HG02759 (cell line): ENCODE measurements around the gene KIF5C.
A peak's percentile ranks its signal among the peaks of the same experiment; 100 is the strongest.

Source experiments
- ATAC-seq: cut with Tn5 transposase; IDR thresholded peaks from one replicate; pipeline ENCODE4 v1.9.1; 2021; ENCODE audit warnings: mild to moderate bottlenecking, moderate library complexity; ENCODE audit not compliant: unreplicated experiment

KIF5C gene

GRCh38 chr2:148984449-148984848 lies 109.4 kb downstream of the KIF5C start:
- no peak for ATAC-seq

DNA sequence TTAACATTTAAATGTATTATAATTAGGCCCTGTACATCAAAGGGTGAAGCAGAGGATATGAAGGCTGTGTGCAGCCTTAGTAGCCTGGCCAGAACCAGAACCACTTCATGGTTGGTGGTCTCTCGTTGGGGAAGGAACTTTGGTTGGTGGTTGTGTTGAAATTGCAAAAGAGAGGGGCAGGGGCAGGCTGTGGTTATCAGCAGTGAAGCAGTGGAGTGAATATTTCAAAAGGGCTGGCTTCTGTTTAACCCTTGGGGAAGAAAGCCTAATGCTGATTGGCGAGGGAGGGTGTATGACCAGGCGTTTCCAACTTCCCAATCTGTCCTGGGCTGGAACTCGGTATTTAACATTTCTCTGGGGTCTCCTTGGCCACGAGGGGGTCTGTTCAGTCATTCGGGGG lies 112.3 kb downstream of the KIF5C start:
- no peak for ATAC-seq

DNA sequence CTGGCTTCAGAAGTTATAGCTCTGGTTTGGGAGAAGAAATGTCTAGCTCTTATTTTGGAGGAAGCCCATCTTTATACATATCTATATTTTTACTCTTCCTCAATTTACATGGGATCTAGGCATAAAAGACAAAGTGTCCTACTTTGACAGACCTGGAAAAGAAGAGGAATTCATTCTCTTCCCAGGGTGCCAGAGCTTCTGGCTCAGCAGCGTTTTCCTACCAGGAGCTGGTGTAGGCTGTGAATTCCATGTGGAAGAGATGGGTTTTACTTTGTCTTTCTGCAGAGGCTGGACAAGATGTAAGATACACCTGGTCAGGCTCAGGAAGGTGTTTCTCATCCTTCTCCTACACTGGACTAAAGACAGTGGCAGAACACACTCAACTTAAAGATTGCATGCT lies 113.3 kb downstream of the KIF5C start:
- ATAC-seq: no peak

DNA sequence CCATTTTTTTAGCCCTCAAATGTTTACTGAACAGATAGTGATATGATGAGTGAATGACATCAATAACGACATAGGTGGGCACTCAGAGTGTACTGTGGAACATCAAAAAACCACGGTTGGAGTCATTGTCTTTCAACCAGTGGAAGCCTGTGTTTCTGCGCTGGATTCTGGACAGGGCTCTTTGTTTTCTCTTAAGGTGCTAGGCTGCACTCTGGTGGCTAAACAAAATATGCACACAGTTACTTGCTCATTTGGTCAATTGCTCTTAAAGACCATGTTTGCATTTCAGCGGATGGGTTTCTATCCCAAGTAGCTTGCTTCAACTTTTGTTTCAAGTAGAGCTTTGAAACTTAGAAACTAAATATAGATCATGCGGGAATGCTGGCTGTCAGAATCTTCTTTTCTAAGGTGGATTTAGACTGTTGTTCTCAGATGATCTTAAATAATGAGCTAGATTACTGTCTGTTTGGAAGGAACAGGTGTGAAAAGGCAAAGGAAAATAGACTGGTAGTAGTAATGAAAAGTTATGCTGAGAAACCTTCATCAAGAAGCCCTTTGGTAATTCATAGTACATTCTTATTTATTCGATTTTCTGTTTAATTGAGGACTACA lies 115.0 kb downstream of the KIF5C start:
- peak; percentile 91 for ATAC-seq

DNA sequence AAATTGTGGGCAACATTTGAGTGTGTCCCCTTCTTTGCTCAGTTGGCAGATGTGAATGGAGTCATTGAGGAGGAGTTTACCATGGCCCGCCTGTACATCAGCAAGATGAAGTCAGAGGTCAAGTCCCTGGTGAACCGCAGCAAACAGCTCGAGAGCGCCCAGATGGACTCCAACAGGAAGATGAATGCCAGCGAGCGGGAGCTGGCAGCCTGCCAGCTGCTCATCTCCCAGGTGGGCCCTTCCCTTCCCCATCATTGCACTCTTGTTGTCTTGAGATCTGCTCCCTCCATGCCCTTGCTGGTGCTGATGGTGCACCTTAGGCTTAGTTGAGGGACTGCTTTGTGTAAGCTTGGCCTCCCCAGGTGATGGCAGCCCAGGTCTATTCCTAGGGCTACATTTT lies 115.9 kb downstream of the KIF5C start:
- ATAC-seq: no peak

DNA sequence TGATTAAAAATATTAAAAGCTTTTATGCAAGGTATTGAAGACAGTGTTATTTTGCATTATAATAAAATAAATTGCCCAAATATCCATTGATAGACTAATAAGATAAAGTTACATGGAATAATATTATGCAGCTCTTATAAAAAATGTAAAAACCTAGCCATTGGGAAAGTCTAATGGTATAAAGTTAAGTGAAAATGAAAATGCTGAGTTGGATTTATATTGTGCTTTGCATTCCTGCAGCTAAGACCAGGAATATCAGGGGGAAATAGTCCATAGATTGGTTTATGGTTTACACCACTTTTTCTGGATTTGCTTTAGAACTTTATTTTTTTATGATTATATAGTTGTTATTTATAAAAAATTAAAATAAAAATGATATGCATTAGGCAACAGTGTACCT lies 117.4 kb downstream of the KIF5C start:
- ATAC-seq: no peak

DNA sequence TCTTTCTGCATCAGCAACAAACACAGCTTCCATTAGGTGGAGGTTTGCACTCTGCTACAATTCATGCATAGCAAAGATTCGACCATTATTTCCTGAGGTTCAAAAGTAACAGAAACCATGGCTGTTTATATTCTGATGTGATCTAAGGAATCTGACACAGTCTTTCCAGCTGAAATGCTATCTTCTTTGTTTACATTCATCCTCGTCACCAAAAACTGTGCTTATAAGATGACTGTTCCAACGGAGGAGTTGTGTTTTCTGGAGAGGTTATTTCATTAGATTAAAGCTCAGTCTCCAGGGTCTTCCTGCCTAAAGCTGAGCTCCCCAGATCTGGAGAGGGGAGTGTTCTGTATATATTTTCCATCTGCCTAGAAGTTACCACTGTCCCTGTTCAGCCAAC lies 118.3 kb downstream of the KIF5C start:
- ATAC-seq: no peak

DNA sequence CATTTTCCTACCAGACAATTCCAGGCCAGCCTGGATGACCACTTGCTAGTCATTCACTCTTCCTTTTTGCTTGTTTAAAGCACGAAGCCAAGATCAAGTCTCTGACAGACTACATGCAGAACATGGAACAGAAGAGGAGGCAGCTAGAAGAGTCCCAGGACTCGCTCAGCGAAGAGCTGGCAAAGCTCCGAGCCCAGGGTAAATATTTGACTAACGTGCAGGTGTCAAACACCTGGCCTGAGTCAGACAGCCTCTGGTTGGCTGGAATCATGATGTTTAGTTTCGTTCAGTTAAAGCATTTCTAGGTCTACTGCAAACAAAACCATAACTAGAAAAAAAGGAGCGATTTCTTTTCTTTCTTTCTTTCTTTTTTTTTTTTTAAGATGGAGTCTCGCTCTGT lies 119.3 kb downstream of the KIF5C start:
- no peak for ATAC-seq

DNA sequence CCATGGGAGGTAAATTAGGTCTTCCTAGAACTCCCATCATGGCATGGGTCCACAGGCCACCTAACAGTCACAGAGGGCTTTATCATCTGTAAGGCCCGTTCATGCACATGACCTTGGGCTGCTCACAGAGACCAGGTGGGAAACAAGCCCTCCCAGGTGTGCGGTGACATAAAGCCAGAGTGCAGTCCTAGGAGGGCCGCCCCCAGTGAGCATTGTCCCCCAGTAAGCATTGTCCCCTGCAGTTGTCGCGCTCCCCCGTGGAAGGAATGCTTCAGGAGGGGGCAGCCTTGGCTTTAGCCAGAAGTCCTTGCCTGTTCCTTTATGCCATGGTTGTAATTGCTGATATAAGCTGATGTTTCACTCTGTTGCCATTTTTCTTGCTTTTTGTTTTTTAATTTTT lies 121.8 kb downstream of the KIF5C start:
- no peak for ATAC-seq

DNA sequence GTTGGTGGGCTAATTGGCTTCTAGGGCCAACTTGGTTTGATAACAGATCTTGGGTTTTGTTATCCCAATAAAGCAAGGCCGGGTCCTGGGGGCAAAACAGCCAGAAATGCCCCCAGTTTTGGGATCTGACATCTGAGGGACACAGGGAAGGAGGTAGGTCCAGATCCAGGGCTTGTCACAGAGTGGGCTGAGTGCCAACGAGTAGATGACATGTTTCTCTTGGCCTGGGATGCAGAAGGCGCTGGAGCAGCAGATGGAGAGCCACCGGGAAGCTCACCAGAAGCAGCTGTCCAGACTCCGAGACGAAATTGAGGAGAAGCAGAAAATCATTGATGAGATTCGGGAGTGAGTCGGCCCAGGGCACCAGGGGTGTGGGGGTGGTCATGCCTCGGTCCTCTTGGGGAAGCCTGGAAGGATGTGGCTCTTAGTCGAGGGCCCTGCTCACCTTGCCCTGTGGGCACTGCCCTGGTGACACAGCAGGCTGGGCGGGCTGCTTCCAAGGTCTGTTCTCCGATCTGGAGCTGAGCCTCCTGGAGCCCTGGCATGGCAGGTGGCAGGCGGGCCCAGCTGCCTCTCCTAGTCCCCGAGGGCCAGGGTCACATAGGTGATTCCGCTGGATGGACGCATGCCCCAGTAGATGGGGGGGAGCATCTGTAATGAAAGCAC lies 123.3 kb downstream of the KIF5C start:
- ATAC-seq: no peak

DNA sequence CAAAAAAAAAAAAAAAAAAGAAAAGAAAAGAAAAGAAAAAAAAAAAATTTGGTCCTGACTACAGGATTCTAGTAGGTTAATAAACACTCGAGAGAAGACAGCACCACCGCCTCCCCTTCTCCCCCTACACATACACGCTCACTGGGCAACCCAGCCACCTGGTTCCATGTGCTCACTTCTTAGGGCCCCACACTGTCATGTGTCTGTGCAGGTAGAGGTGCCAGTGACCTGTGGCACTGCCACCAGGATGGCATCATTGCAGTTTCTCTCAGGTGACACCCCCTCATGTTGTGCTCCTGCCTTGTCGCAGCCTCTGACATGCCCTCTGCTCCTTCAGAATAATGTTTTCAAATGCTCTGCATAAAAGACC lies 123.8 kb downstream of the KIF5C start:
- no peak for ATAC-seq

DNA sequence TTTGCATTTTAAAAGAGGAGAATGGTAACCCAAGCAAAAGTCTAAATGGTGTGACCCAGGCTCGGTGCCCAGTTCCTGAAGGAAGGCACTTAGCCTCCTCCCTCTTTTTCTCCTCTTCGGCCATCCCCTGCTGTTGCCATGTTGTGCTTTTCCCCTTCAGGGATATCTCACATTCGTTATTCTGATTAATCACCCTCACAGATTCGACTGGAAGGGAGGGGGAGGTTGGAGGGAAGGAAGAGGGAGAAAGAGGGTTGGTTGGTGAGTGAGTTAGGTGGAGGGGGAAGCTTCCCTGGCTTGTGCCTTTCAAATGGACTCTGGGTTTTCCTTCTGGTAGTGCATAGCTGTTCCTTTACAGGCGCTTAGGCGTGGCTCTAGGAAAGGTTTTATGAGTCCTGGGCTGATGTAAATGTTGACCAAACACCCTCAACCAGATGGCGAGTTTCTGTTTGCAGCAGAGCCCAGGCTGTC lies 124.5 kb downstream of the KIF5C start:
- ATAC-seq: no peak

- no peak for ATAC-seq
Observed at GRCh38 chr2:149000158-149000938, 125.3 kb downstream of the KIF5C start.

DNA sequence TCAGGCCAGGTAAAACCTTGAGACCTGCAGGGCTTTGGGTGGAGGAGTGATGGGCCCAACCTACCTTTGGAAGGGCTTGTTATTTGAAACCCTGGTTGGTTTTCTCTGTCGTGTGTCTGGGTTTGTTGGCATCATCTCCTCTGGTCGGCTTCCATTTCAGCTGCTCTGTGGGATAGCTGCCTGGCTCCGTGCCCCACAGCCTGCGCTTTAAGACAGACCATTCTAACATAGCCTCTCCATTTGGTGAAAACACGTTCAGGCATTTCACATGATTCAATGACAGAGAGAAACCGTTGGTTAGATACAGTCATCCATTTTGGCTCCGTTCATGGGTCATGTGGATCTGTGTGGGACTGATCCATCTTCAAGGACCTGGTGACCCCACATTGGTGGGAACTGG lies 126.5 kb downstream of the KIF5C start:
- no peak for ATAC-seq

- ATAC-seq: no peak
Observed at GRCh38 chr2:149002378-149002890, 127.4 kb downstream of the KIF5C start.

- ATAC-seq: no peak
Observed at GRCh38 chr2:149002891-149003740, 128.1 kb downstream of the KIF5C start.

DNA sequence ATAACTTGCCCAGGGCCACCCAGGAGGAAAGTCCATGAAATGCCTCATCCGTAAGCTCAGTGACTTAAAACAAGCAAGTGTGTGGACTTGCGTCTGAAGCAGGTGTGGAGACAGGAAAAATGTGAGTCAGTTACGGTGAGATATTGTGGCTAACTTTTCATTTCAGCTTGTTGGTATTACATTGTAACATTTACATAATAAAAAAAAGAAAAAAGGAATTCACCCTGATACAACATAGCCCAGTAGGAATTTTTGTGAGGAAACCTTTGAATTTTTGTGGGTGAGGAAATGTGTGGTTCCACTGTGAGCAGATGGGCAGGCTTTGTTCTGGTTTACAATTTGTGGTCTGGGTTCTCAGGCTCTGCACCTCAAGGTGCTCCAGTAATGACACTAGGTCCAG lies 129.8 kb downstream of the KIF5C start:
- ATAC-seq: no peak

DNA sequence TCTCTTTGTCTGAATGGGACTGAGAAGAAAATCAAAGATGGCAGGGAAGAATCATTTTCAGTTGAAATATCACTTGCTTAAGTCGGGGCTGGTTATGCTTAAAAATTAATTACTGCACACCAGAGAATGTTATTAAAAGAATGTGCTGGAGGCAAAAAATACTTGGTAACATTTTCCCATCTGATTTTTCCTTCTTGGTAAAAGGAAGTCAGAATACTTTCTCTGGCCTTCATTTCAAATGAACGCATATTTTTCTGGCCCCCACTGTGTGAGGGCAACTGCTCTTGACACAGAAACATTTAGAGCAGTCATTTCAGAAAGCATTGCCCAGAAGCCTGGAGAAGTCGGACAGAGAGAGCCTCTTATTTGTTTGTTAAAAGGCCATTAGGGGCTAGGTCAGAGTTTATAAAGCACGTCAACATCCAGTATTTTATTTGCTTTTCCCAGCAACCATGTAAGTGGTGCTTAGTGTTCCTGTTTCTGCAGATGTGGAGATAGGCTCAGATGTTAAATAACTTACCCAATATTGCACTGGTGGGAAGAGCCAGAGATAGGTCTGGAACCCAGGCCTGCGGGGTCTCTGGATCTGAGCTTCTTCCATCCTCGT lies 130.5 kb downstream of the KIF5C start:
- no peak for ATAC-seq

DNA sequence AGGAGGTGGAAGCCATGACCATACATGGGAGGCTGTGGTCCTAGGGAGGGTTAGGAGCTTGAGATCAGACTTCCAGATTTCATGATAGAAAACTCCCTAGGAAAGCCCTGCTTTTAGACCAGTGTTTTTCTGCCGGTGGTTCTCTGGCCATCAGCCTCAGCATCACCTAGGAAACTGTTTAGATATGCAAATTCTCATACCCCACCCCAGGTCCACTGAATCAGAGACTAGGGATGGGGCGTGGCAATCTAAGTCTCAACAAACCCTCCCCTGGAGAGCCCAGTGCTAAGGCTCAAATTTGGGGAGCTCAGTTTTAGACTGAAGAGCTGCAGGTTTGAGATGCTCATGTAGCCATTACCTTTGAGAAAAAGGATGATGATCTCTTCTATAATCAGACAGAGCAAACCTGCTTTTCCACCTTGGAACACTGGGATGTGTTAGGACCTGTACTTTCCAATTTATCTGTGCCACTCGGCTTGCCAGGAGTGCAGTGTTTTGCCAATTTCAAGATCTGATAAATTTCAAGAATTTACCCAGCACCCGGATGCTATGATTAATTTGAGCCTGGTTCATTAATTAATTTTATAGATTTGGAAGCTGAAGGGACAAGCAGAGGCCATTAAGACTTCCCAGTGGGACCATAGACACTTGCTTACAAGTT lies 132.0 kb downstream of the KIF5C start:
- ATAC-seq: no peak

DNA sequence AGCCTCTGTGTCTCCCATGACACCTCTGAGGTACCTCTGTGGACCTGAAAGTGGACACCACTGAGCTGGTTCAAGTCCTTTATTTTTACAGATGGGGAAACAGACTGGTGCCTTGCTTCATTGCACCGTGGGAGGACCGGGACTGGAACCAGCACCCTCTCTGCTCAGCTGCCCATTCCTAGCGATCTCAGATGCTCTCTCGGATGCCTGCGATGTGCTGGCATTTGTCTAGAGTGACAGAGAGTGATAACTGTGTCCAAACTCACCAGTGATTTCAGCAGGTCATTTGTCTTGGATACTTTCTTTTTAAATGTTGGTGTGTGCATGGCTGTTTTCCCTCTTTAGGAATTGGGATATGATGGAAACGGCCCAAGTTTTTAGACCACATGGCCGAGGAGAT lies 133.4 kb downstream of the KIF5C start:
- ATAC-seq: no peak
